Measurements from ENCODE around the gene DNASE2. TPM values are rescaled to one million over a fixed set of nuclear protein-coding genes. Genes with fewer than 3 reads are reported as not detected.

Gene DNASE2
- total and polyA plus RNA-seq, 8 donors = 18.7 to 72.8 (median 21.7) TPM

GRCh38 chr19:12837225-12837624 is 44.0 kb downstream of the DNASE2 start:
- intact Hi-C loops (cut with DNase I) = no loop called here
- Histone ChIP-seq H3K36me3 (no peaks in the 10 kb centered on the region), H3K27ac (no peak overlapping the region), H3K27me3 (peaks cover 91 to 100% of the 10 kb centered on the region in 2 donors), H3K4me1 (peaks cover 4 to 36% of the 10 kb centered on the region in 2 donors), H3K4me3 (no peak overlapping the region), H3K9me3 (no peaks in the 10 kb centered on the region)
- TF ChIP-seq CTCF (IDR thresholded peaks at IDR 0.05) = no peak
- DNase-seq = no peak
- no peak for ATAC-seq

- no peak for TF ChIP-seq CTCF (IDR thresholded peaks at IDR 0.05)
- Histone ChIP-seq H3K9me3 (no peaks in the 10 kb centered on the region), H3K27ac (no peak overlapping the region), H3K36me3 (no peaks in the 10 kb centered on the region), H3K4me1 (peaks cover 4 to 37% of the 10 kb centered on the region in 2 donors), H3K27me3 (peaks cover 95 to 100% of the 10 kb centered on the region in 2 donors), H3K4me3 (no peak overlapping the region)
- ATAC-seq (no peak), DNase-seq (no peak)
- intact Hi-C loops (cut with DNase I) = no loop called here
Measured at GRCh38 chr19:12836529-12836863, 44.8 kb downstream of the DNASE2 start.

DNA sequence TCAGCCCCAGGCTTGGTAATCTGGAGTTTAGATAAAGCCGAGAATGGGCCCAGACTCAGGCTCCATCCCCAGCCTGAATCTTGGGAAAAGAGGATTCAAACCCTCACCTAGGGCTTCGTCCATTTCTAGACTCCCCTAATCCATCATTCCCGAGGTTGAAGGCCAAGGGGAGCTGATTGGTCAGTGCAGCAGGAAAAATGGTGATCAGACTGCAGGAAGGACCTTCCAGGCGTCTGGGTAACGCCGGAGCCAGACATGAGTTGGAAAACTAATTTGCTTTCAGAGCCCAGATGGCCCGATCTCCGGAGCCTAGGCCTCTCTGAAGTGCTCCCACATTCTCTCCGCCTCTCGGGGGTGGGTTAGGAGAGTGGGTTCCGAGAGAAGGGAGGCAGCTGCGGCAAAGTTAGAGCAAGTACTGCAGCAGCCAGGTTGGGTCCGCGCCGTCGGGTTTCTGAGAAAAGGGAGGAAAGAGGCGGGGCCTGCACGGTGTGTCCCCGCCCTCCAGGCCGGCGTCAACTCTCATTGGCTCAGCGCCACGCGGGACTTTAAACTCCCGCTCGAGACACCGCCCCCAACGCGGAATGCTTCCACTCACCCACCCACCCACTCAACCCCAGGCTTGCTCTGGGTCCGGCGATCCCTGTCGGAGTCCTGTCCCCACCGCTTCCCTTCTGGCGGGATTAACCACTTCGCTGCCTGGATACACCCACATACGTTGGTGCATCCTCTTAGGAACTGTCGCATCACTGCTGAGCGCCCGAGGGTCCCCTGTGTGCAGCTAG is 46.1 kb downstream of the DNASE2 start:
- H3K36me3 ChIP-seq = no peaks in the 10 kb centered on the region
- no peaks in the 10 kb centered on the region for H3K9me3 ChIP-seq
- ATAC-seq = no peak
- intact Hi-C loops (cut with DNase I) = no loop called here
- H3K27ac ChIP-seq = no peak overlapping the region
- no peak for TF ChIP-seq CTCF (IDR thresholded peaks at IDR 0.05)
- no peak overlapping the region for H3K4me3 ChIP-seq
- peaks cover 82 to 100% of the 10 kb centered on the region in 2 donors for H3K27me3 ChIP-seq
- DNase-seq = no peak
- H3K4me1 ChIP-seq = peaks cover 4 to 33% of the 10 kb centered on the region in 2 donors

- H3K4me1 ChIP-seq = peaks cover 4 to 33% of the 10 kb centered on the region in 2 donors
- no peak for ATAC-seq
- no peaks in the 10 kb centered on the region for H3K36me3 ChIP-seq
- no peak for DNase-seq
- no peak for TF ChIP-seq CTCF (IDR thresholded peaks at IDR 0.05)
- H3K9me3 ChIP-seq = no peaks in the 10 kb centered on the region
- peaks cover 77 to 100% of the 10 kb centered on the region in 2 donors for H3K27me3 ChIP-seq
- peak within 1 kb of the TSS; percentile 21 to 37 for H3K4me3 ChIP-seq
- intact Hi-C loops (cut with DNase I) = no loop called here
- H3K27ac ChIP-seq = no peak within 1 kb of the TSS
Measured at GRCh38 chr19:12834566-12834943, 46.7 kb downstream of the DNASE2 start, which contains the start of gene RTBDN. Gene RTBDN, minus strand, starts transcription at chr19:12834579. Its CDS starts 4,600 bp downstream, at chr19:12829979.

DNA sequence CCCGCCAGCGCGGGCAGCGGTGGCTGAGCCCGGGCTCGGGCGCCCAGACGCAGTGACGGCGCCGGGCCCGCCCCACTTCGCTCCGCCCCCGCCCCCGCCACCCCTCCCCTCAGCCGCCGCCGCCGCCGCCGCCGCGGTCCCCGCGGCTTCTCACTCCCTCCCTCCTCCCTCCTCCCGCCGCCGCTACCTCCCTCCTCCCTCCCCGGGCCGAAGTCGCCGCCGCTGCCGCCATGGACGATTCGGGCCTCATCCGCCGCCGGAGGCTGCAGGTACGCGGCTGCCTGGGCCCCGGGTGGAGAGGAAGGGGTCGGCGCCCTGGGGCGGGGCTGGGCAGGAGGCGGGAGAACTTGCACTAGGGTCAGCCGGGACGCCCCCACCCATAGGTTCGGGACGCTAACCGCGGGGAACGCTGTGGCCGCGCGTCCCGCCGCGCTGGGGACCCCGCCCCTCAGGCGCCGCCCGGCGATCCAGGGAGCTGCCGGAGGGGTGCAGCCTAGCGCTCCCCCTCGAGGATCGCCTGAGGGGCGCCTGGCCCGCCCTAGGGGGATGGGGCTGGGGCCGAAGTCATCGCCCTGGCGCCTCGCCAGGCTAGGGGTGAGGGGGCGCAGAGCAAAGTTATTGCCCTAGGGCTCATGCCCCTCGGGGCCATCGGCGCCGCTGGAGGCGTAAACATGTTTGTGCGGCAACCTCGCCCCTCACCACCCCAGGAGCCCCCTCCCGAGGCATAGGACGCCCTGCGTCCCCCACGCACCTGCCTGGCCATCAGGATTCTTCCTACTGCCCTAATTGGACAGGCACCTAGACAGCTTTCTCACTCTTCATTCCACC is 47.3 kb downstream of the DNASE2 start:
- peak in 1 of 4 donors; percentile 81 for DNase-seq
- intact Hi-C loops (cut with DNase I) = no loop called here
- H3K27ac ChIP-seq = no peak overlapping the region
- peak overlapping the region; percentile 21 to 37 for H3K4me3 ChIP-seq
- ATAC-seq = peak; percentile 5
- H3K36me3 ChIP-seq = no peaks in the 10 kb centered on the region
- H3K27me3 ChIP-seq = peaks cover 71 to 100% of the 10 kb centered on the region in 2 donors
- peaks cover 4 to 32% of the 10 kb centered on the region in 2 donors for H3K4me1 ChIP-seq
- H3K9me3 ChIP-seq = no peaks in the 10 kb centered on the region
- TF ChIP-seq CTCF (IDR thresholded peaks at IDR 0.05) = no peak

Data from left lung (tissue), 10 donors.